Retina (tissue), 1 donor: ENCODE measurements around the gene CTXND1.

Source experiments
- DNase-seq: peaks from one replicate; pipeline ENCODE4 v3.0.0-alpha.2; 2016

The CTXND1 gene

DNA sequence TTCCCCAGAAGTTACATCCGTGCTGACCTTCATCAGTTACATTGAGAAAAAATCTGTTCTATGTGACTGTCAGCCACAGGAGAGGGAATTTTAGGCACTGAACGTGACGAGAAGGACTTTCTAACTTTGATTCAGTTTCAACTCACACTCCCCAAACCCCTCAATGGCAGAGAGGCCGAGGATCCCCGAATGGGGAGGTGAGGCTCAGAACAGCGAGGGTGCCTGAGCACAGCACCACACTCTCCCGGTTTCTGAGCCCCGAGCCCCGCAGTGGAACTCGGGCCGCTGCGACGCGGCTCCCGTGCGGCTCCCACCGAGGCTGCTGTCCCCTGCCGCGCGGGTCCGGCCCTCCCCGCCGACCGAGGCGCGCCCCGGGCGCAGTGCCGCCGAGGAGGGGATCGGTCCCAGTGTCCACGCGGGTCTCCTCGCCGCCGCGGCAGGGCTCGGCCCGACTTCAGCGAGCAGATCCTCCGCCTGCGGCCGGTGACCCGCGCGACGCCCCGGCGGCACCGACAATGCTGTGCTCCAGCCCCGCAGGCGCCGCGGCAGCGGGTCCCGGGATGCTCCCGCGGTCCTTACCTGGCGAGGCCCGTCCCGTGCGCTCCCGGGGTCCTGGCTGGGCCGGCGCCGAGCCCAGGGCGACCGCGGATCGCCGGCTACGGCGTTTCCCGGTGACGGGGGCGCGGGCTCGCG, 439 bp downstream of the CTXND1 start:
- peak; percentile 43 for DNase-seq

DNA sequence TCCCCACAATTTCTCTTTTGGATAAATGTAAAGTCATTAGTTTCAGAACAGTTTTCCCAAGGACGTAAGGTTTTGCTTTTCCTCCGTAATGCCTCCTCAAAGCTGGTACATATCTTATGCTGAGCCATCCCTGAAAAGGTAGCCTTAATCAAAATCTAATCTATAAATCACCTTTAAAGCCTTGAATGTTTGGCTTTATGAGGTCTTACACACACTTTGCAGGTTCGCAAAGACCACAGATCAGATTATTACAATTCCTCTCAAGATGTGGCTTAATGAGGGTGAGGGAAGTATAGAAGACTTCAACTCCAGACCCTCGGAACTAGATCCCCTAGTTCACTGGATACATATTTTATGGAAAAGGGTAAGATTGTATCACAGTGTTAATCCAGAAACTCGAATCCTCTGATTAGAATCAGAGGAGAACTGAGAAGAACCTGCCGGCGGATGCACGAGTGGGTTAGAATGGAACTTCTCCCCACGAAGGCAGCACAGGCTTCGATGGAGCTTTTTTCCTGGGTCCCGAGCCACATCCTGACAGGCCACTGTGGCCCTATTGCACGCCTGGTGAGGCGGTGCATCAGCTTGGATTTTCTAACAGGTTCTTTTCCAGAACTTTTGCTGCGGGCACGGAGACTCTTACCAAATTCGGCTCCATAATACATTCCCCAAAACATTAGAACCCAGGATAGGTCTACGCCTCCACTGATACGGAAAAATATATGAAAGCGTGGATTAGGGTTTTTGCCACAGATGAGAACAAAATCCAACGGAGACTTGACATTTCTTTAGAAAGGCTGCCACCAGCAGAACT, 1.2 kb downstream of the CTXND1 start:
- peak; percentile 28 for DNase-seq

DNA sequence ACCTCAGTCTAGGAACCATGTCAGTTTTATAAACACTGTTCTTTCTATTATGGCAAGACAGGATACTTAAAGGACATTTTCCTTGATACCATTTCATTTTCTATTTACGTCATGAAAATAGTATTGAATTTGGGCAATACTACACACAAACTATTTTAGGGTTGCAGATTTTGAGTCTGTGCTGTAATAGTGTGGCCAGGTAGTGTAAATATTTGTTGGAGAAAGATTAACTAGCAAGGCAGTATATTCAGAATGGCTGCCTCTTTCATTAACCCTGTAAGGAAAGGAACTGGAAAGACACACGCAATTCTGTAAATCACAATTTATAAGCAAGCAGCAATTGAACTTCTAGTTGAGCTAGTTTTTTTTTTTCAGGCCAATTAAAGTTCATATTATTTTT, 2.0 kb downstream of the CTXND1 start:
- no peak for DNase-seq

DNA sequence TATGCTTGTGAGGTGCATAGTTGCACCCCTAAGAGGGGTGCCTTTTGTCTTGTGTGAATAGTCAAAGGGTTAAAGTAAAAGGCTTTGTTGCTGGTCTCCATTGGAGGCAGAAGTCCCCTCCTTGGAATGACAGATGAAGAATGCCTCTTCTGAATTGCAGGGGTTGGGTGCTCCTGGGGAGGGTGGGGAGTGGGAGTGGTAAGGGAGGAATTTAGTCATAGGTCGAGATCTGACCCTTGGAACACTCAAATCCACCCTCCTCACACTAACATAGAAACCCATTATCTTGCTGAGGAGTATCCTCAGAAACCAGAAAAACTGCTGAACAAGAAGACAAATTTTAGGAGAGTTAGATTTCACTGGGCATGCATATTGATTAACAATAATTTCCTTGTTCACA, 4.7 kb downstream of the CTXND1 start:
- DNase-seq = no peak

DNA sequence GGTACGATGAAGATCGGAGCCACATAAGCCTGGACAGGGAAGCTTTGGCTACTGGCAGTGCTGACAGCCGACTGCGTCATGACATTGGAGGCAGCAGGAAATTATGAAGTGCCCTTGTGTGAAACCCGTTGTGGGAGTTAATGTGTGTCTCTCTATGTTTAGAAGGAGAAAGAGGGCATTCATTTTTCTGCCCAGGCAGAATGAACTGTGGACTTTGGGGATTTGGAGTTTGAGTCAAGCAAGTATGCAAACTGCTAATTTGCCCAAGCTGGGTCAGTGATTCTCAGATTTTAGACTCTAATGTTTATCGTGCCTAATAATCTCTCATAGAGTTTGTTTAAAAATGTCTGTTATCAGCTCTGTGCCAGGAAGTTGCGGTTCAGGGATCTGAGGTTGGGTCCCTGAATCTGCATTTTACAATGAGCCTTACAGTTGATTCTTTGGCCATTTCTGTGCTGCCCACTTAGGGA, 5.6 kb downstream of the CTXND1 start:
- no peak for DNase-seq

DNA sequence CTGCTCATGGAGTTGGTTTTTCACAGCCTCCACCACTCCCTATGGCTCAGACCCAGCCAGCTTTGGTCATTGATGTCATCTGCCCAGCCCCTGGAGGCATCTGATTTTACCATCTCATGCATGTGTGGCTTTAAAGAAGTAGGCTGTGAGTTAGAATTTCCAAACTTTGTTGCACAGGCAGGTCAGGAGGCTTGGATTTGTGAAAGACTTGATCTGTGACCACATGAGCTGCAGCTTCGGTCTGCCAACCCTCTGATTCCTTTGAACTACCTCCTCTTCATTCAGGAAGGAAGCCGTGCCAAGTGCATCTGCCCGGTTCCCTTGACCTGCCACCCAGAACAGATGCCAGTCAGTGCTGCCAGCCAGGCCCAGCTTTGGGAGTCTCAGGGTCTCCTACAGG, 9.2 kb downstream of the CTXND1 start:
- no peak for DNase-seq

DNA sequence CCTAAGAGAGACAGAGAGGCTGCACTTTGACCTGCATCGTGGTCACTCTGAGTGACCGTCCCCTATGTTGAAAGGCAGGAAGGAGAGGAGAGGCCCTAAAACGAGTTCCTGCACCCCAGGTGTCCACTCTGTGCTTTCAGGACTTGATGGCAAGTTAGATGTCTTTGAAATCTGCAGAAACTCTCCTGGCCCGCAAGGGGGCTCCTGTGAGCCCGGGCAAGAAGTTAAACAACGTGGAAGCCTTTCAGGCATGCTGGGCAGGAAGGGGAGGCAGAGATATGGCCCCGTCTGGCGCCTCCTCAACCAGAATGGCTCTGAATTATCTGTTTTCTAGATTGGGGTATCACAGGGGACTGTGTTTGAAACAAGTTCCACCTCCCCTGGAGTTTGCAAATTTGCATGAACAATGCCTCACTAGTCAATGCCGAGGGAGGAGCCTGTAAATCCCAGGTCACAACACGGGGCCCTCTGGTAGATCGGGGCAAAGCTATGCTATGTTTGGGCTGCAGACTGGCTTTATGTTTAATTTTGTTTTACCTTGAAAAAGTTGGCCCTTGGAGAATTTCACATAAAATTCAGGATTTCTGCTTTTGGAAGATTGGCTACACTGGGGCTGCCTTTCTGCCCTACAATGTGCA, 9.8 kb downstream of the CTXND1 start:
- no peak for DNase-seq

DNA sequence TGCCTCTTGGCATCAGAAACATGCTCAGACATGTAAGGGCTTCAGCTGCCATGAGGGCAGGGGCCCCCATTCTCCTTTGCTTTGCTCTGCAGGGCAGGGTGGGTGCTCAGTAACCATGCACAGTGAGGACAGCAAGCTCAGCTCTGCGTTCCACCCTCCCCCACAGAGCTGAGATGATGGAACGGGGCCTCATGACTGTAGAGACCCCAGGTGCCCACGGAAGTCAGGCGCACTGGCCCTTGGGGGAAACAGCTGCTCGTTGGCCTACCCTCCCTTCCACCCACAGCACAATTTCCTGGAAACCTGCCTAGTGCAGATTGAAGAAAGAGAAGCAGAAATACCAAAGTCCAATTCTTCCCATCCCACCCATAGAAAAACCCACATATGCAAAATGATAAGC, 10.5 kb downstream of the CTXND1 start:
- DNase-seq = no peak

DNA sequence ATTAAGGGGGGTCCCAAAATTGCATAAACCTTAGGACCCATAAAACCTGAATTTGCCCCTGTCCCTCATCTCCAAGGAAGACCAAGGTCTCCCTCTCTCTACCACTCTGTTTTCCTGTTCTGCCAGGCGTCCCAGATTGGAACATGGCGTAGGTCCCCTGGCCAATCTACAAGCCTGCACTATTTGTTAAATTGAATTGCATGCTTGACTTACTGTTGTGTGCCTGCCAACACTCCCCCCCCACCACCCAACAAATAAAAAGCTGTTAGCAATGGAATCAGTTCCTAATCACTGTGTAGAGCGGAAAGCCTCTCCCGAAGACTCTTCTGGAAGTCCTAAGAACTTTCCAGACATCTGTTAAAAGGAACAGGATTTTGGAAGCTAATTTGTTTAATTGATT, 11.7 kb downstream of the CTXND1 start:
- DNase-seq = no peak

DNA sequence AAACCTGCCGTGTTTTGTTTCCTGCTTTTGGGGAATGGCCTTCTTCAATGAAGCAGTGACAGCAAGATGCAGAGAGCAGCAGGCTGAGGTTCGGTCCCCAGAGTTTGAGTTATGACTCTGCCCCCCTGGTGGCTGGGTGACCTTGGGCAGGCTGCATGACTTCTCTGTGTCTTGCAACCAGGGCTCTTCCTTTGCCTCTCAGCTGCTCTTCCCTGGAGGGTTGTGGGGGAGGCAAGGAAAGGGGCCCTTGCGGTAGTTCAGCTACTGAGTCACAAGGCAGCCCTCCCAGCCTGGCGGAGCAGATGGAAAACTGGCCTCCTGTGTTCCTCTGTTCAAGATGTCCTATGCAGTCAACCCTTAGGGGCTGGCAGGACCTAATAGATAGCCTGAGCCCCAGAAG, 17.1 kb downstream of the CTXND1 start:
- no peak for DNase-seq

DNA sequence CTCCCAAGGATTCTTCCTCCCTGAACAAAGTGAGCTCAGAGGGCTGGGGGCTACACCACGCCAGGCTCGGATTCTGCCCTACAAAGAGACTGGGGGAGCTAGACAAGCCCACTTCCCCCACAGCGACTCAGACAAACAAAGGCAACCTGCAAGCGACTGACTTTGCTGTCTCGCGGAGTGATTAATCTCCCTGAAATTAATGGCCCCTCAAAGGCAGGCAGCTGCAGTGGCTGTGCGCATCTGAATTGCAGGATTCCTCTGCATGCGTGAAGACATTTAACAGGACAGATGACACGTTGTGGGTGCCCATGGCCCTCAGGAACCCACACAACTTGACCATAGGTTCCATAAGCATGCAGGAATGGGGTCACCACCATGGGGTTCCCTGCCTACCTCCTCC, 18.4 kb downstream of the CTXND1 start:
- peak; percentile 56 for DNase-seq

DNA sequence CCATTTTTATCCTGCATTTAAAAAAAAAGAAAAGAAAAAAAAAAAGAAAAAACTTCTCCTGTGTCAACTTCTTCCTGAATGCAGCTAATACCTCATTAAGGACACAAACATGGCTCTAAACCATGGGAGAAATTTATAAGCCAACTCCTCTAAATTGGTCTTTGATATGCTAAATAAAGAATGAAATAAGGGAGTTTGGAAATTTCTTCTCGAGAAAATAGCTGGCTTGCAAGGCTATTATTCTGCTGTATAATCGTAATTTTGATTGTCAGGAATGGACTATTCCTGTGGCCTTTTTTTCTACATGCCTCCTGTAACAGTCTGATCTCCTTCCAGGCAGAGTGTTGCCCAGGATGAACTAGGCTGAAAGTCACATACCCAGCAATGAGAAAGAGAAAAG, 20.6 kb downstream of the CTXND1 start:
- DNase-seq = no peak

DNA sequence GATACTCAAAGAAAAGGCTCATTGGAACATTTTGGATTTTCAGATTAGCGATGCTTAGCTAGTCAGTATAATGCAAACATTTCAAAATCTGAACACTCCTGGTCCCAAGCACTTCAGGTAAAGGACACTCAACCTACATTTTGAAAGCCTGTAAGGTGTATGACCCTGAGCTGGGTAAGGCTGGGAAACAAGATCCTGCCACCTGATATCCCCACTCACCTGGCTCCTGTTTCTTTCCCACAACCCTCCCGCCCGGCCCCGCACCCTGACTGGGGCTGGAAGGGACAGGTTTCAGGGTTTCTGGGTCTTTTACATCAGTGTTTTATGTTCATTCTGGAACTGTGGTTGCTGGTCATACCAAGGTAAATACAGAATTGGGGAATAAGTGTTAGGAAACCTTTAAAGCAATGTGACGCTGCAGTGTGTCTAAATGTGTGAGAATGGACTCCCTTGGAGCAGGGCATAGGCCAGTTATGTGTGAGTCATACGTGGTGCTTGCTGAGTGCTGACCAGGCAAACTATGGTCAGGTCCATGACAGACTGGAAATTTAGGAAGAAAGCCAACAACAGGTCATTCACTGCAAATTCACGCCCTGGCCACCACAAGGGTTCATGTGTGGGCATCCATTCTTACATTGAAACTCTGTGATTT, 22.9 kb downstream of the CTXND1 start:
- no peak for DNase-seq

DNA sequence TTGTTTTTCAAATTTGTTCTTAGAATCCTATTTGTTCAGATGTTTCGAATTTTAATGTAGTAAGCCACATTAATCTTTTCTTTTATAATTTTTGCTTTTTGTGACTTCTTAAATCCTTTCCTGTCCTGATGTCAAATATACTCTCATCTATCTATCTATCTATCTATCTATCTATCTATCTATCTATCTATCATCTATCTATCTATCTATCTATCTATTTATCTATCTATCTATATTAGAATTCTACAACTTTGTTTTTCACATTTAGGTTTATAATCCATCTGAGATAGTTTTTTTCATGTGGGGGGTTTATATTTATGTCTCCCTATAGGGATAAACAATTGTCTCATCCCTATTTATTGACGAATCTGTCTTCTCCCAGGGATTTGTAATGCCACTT, 32.1 kb downstream of the CTXND1 start:
- DNase-seq = no peak

DNA sequence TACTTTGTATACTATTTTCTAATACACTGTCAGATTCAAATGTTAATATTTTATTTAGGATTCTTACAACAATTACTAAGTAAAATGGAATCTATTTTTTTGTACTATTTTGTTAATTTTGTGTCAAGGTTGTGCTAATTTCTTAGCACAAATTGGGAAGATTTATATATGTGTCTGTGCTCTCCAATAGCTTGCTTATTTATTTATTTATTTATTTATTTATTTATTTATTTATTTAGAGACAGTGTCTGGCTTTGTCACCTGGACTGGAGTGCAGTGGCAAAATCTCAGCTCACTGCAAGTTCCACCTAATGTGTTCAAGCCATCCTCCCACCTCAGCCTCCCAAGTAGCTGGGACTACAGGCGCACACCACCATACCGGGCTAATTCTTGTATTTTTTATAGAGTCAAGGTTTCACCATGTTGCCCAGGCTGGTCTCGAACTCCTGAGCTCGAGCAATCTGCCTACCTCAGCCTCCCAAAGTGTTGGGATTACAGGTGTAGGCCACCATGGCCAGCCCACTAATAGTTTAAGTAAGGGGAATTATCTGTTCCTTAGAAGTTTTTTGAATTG, 34.6 kb downstream of the CTXND1 start:
- no peak for DNase-seq

DNA sequence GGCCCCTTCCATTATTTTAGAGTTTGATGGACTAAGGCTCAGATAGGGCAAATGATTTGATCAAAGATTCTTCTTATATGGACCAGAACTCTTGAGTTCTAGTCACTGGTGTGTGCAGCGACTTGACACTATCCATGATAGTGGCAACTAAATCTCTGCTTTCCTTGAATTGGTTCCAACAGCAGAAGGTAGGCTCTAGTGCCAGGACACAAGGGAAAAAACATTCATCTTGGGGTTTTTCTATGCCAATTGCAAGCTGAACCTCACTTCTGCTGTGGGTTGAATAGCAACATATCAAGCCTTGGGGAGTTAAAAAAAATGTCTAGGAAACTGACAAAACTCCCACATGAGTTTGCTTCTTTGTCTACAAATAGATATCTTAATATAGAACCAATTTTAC, 35.1 kb downstream of the CTXND1 start:
- no peak for DNase-seq

DNA sequence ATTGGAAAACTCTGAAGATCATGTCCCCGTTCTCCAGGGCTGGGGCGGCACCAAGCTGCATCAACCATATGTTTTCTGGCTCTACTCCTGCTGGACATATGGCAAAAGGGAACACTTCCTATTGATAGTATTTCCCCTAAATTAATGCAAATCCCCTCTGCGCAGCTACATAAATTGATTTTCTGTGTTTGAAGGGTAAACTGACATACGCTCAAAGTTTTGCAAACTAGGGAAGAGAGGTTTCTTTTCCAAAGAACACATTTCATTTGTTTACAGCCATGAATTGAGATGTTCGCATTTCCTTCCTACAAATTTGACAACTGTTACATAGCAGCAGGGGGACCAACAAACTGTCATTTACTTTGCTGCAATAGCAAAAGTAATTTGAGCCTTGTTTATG, 35.9 kb downstream of the CTXND1 start:
- no peak for DNase-seq

DNA sequence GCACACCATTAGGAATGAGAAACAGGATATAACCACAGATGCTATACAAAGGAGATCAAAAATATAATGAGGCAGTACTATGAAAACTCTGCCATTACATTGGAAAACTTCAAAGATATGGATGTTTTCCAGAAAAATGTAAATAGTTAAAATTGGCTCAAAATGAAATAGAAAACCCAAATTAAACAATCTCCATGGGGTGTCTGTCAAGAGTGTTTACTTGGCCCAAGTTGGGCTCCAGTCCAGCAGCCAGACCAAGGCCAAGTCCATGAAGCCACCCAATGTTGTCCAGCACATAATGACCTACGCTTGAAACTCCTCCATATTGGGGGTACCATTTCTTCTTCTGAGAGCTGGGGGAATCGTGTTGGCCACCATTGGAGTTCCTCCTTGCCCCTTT, 37.1 kb downstream of the CTXND1 start:
- no peak for DNase-seq

DNA sequence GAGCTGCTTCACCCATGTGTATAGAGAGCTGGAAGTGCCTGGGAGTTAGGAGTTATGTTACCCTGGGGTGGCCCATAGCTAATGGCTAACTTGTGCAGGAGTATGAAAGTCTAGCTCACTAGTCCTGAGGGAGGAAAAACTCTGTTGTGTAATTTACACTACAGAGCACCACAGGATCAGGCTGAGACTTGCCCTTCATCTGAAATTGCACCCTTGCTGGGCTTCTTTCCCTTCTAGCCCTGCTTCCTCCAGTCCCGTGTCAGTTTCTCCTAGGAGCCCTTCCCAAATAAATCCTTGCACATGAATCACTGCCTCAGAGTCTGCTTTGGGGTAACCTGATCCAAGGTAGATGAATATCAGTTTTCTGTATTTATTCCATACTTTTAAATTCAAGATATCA, 40.0 kb downstream of the CTXND1 start:
- DNase-seq = peak; percentile 1

DNA sequence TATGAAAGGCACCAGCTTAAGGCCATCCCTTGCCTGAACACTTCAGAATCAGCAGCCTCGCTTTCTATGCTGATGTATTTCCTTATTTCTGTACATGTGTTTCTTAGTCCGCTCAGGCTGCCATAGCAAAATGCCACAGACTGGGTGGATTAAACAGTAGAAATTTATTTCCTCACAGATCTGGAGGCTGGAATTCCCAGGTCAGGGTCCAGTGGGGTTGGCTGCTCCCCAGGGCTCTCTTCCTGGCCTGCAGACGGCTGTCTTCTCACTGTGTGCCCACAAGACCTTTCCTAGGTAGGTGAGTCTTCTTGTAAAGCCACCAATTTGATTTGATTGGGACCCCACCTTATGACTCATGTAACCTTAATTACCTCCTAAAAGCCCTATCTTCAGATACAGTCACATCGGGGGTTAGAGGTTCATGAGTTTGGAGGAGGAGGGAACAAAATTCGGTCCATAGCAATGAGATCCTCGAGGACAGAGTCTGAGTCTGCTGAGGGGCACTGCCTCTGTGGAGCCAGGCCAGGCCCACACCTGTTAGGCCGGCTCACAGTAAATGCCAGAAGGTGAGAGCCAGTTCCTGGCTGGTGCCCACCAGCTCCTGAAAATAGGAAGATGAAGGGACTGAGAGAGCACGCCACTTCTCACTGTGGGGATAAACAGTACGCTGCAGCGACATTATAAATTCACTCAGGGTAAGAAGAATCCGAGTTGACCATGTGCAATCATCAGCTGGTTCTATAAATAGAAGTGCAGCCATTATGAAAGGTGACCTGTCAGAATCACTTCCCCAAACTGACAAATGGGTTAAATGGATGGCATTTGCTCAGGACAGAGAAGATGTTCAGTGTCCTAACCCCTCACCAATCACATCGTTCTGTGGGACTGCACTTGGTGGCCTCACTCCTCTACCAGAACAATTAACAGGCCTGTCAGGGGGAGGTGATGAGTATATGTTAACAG, 41.1 kb downstream of the CTXND1 start:
- DNase-seq = peak; percentile 64

DNA sequence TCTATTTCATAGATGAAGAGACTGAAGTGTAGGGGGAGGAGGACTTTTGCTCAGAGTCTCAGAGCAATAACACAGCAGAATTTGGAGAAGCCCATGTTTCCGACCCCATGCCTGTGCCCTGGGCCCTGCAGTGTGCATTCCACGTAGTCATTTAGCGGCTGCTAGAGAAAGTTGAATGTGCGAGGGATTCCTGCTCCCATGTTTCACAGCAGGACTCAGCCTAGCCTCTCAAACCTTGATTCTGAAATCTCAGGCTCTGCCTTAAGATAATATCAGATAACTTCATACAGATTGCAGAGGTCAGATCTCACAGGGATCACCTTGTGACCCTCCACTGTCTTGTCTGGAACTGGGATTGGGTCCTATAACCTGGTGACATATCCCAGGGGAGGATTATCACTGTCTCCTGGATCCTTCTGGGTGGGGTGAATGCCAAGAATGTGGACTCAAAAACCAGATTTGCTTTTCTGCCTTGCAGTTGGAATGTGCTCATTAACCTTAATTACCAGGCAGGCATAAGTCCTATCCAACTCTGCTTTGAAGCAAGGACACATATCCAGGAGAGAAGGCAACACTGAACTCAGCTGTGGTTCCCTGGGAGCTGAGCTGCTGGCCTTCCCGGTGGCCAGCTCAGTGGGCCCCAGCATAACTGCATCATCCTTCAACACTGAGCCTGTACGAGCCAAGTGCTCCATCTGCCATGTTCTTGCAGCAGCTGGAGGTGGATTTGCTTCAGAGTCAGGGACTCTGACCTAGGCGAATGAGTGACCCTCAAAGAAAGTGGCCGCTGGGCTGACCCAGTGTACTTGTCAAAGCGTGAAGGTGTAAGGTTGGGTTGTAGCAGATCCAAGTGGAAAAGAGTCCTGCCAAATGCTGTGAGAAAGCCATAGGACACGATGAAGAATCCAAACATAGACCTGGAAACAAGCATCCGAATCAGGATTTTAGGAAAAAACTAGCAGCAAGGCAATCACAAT, 43.0 kb downstream of the CTXND1 start:
- peak; percentile 21 for DNase-seq
